Activated naive CD4-positive, alpha-beta T cell treated with anti-CD3 and anti-CD28 coated beads, Interleukin-2, amount 10 ng/mL, durations not matched to agents 7 days and 5 days (primary cell): ENCODE data around the gene BBOF1.

Source experiments
- CTCF ChIA-PET: fragments of 350-600 bp; sonication (Branson Sonifier 250); formaldehyde crosslinking; loops from one replicate; lab custom pipeline; 2021; ENCODE audit warnings: antibody characterized with exemption; lab: Charles Lee
- DNase-seq: peaks from one replicate; pipeline ENCODE4 v3.0.0-alpha.2; 2020
- H3K27ac Mint-ChIP-seq: one replicate; pipeline ENCODE4 v1.8.0; 2021; ENCODE audit warnings: mild to moderate bottlenecking, moderate library complexity, mixed read lengths
- H3K27me3 Mint-ChIP-seq: one replicate; pipeline ENCODE4 v1.8.0; 2021; ENCODE audit warnings: mild to moderate bottlenecking, mixed read lengths
- H3K36me3 Mint-ChIP-seq: one replicate; pipeline ENCODE4 v1.8.0; 2021; ENCODE audit warnings: mixed read lengths
- H3K4me1 Mint-ChIP-seq: one replicate; pipeline ENCODE4 v1.8.0; 2021; ENCODE audit warnings: mixed read lengths
- H3K4me3 Mint-ChIP-seq: one replicate; pipeline ENCODE4 v1.8.0; 2021; ENCODE audit warnings: mild to moderate bottlenecking, moderate library complexity, mixed read lengths
- H3K9me3 Mint-ChIP-seq: one replicate; pipeline ENCODE4 v1.8.0; 2021; ENCODE audit warnings: mixed read lengths

Gene BBOF1

DNA sequence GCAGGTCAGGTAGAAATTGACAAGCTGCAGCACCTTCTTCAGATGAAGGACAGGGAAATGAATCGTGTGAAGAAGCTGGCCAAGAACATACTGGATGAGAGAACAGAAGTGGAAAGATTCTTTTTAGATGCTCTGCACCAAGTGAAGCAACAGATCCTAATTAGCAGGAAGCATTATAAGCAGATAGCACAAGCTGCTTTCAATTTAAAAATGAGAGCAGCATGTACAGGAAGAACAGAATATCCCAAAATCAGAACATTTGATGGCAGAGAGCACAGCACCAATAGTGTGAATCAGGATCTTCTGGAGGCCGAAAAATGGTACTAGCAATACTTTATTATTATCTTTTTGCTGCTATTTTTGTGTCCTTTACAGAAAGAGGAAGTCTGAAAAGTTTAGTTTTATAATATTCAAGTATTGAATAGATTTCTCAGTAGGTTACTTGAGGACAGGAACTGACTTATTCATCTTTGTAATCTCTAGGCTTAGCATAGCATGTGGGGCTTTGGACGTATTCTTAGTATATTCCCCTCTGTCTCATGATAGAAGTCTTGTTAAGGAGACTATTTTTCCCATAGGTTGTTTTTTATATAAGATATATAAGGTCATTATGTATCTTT lies 30.8 kb downstream of the BBOF1 start:
- no peaks in the 10 kb centered on the region for H3K27me3 Mint-ChIP-seq
- DNase-seq, result no peak
- H3K36me3 Mint-ChIP-seq, result no peaks in the 10 kb centered on the region
- no peak overlapping the region for H3K27ac Mint-ChIP-seq
- CTCF ChIA-PET, result no interaction called here
- H3K4me3 Mint-ChIP-seq, result no peak overlapping the region
- no peaks in the 10 kb centered on the region for H3K9me3 Mint-ChIP-seq
- H3K4me1 Mint-ChIP-seq, result no peaks in the 10 kb centered on the region

DNA sequence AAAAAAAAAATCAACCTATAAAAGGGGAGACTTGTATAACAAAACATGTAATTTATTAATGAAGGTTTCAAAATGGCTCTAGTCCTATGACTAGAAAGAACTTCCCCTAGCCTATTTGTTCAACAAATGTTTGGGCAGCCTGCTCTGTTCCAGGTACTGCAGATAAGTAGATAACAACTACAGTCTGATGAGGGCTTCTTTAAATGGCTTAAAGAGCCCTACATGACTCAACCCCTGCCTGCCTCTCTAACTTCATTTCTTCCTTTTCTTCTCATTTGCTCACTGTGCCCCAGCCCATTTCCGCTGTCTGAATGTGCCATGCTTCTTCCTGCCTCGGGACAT lies 43.6 kb downstream of the BBOF1 start:
- Mint-ChIP-seq H3K4me1 (no peaks in the 10 kb centered on the region), H3K9me3 (no peaks in the 10 kb centered on the region), H3K36me3 (peaks cover 12% of the 10 kb centered on the region), H3K27me3 (no peaks in the 10 kb centered on the region), H3K4me3 (no peak overlapping the region), H3K27ac (no peak overlapping the region)
- no peak for DNase-seq
- CTCF ChIA-PET, result no interaction called here

- no peak for DNase-seq
- Mint-ChIP-seq H3K4me1 (no peaks in the 10 kb centered on the region), H3K4me3 (no peak overlapping the region), H3K36me3 (peaks cover 11% of the 10 kb centered on the region), H3K27ac (no peak overlapping the region), H3K27me3 (no peaks in the 10 kb centered on the region), H3K9me3 (no peaks in the 10 kb centered on the region)
- CTCF ChIA-PET, result no interaction called here
These were observed 45.3 kb downstream of the BBOF1 start for GRCh38 chr14:74064426-74064825.

- Mint-ChIP-seq H3K4me3 (no peak overlapping the region), H3K4me1 (no peaks in the 10 kb centered on the region), H3K9me3 (no peaks in the 10 kb centered on the region), H3K27ac (no peak overlapping the region), H3K27me3 (no peaks in the 10 kb centered on the region), H3K36me3 (peaks cover 11% of the 10 kb centered on the region)
- no peak for DNase-seq
- CTCF ChIA-PET, result no interaction called here
These were observed 45.7 kb downstream of the BBOF1 start for GRCh38 chr14:74064883-74065282.

DNA sequence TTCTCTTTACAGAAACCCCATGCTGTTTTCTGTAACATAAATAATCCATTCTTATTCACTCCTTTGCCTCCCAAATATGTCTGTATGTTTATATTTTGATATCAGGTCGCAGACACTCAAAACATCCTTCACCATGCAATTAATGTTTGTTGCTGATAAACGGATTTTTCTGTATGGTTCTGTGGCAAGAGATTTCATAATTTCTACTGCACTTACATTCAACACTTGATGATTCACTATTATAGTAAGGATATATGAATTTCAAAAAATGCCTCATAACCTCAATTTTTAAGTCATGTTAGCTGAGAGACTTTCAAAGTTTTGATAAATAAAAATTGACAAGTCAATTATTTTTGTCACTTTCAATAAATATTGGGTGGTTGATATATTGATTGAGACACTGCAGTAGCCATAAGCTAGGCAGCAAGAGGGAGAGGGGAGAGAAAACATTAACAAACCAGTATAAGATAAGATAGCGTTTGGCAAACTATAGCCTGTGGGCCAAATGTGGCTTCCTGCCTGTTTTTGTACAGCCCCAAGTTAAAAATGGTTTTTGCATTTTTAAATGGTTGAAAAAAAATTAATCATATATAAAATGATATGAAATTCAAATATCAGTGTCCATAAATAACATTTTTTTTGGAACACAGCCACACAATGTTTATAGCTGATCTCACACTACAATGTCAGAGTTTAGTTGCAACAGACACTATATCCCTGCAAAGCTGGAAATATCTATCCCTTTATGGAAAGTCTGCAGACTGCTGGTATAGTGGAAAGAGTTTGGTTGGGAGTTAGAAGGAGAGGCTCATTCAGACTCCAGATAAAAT lies 46.8 kb downstream of the BBOF1 start:
- H3K9me3 Mint-ChIP-seq, result no peaks in the 10 kb centered on the region
- H3K27me3 Mint-ChIP-seq, result no peaks in the 10 kb centered on the region
- DNase-seq, result no peak
- CTCF ChIA-PET, result no interaction called here
- no peak overlapping the region for H3K4me3 Mint-ChIP-seq
- no peaks in the 10 kb centered on the region for H3K4me1 Mint-ChIP-seq
- no peak overlapping the region for H3K27ac Mint-ChIP-seq
- peaks cover 13% of the 10 kb centered on the region for H3K36me3 Mint-ChIP-seq

DNA sequence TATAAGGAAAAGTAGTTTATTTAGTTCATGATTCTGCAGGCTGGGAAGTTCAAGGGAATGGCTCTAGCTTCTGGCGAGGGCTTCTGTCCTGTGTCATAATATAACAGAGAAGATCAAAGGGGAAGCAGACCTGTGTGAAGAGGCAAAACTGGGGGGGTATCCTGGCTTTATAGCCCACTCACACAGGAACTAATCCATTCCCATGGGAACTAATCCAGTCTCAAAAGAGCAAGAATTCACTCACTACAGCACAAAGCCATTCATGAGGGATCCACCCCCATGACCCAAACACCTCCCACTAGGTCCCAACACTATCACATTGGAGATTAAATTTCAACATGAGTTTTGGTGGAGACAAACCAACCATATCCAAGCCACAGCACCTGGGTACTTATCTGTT lies 58.3 kb downstream of the BBOF1 start:
- Mint-ChIP-seq H3K27me3 (no peaks in the 10 kb centered on the region), H3K27ac (no peak overlapping the region), H3K9me3 (no peaks in the 10 kb centered on the region), H3K36me3 (no peaks in the 10 kb centered on the region), H3K4me1 (peaks cover 2% of the 10 kb centered on the region), H3K4me3 (no peak overlapping the region)
- CTCF ChIA-PET, result no interaction called here
- no peak for DNase-seq

GRCh38 chr14:74080820-74081460 lies 61.8 kb downstream of the BBOF1 start:
- CTCF ChIA-PET, result interaction anchor here (1.3 kb wide), 1 partner anchor 172 kb away, joined by 3 read pairs; no protein-coding TSS in a partner anchor
- no peak overlapping the region for H3K4me3 Mint-ChIP-seq
- peaks cover 31% of the 10 kb centered on the region for H3K4me1 Mint-ChIP-seq
- no peaks in the 10 kb centered on the region for H3K36me3 Mint-ChIP-seq
- no peak for DNase-seq
- no peak overlapping the region for H3K27ac Mint-ChIP-seq
- no peaks in the 10 kb centered on the region for H3K27me3 Mint-ChIP-seq
- H3K9me3 Mint-ChIP-seq, result no peaks in the 10 kb centered on the region

DNA sequence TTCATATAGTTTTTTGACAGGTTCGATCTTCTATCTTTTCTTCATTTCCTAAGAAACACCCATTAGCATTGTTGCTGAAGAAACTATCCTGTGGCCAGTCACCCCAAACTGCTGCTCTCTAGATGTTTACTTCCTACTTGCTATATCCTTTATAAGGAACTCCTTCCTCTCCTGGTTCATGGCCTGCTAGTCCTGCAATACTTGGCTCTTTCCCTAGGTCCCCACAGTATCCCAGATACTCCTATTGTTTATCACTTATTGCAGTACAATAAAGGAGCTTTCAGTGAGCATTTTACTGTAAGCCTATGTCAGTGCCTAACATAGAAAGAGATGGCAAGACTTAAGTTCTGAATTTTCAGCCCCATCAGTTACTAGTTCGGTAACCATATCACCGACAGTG lies 62.3 kb downstream of the BBOF1 start:
- Mint-ChIP-seq H3K4me3 (no peak overlapping the region), H3K27ac (no peak overlapping the region), H3K36me3 (no peaks in the 10 kb centered on the region), H3K4me1 (peaks cover 36% of the 10 kb centered on the region), H3K9me3 (no peaks in the 10 kb centered on the region), H3K27me3 (no peaks in the 10 kb centered on the region)
- no peak for DNase-seq
- CTCF ChIA-PET, result interaction anchor here (1.3 kb wide), 1 partner anchor 172 kb away, joined by 3 read pairs; no protein-coding TSS in a partner anchor

DNA sequence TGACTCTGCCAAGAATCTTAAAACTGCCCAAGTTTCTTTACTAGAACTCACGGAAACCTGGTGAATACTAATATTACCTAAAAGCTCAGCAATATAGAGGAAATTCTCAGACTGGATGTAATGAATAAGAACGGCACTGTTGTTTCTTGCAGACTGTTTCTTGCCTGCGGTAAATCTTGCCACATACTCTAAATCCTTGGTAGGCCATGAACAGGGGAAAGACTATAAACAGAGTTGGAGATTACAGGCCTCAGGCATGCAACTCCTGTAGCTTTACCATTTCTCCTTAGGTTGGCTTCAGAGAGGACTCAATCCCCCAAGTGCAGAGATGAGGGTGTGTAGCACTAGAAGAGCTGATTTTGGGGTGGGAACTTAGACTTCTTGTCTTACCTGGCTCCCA lies 64.0 kb downstream of the BBOF1 start:
- Mint-ChIP-seq H3K36me3 (peaks cover 2% of the 10 kb centered on the region), H3K27me3 (no peaks in the 10 kb centered on the region), H3K9me3 (no peaks in the 10 kb centered on the region), H3K4me3 (peak overlapping the region; percentile 99), H3K27ac (peak overlapping the region; percentile 97), H3K4me1 (peaks cover 42% of the 10 kb centered on the region)
- CTCF ChIA-PET, result interaction anchor here (0.7 to 1.5 kb wide), 2 partner anchors 12 to 16 kb away, joined by 3 to 5 read pairs; no protein-coding TSS in a partner anchor
- DNase-seq, result no peak

GRCh38 chr14:74083784-74084276 lies 64.7 kb downstream of the BBOF1 start:
- Mint-ChIP-seq H3K36me3 (peaks cover 4% of the 10 kb centered on the region), H3K4me1 (peaks cover 46% of the 10 kb centered on the region)
- CTCF ChIA-PET, result interaction anchor here (0.7 to 1.5 kb wide), 2 partner anchors 12 to 16 kb away, joined by 3 to 5 read pairs; no protein-coding TSS in a partner anchor

DNA sequence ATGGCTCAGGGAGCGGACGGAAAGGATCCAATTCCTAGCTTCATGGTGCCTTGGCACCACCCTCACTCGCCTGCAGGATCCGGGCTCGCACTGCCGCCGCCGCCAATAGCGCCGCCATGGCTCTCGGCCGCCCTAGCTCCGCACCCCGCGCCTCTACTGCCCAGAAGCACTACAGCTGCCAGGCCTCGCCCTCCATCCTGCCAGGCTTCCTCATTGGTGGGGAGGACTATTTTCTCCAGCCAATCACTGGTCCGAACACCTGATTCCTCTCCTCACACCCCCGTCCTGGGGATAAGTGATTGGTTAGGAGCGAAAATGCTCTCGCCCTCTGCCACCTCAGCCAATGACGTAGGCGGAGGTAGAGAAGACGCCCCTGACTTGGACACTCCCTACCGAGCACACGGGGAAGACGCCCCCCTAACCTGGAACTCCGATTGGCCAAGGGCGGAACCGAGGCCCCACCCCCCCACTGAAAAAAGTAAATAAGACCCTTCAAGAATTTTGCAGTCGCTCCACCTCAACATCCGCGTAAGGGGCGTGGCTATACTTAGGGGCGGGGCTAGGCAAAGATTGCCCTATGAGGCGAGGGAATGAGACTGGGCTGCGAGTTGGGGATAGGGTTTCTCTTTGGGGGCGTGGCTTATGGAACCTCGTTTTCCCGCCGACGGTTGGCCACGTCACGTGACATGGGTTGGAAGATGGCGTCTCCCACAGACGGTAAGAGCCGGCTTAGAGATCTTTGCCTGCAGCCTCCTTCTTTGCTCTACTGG lies 65.3 kb downstream of the BBOF1 start, which contains the start of the genes ALDH6A1 and LIN52:
TSS of gene ALDH6A1 (minus strand) at position 177 of the 770 bp plus-strand sequence. CDS start at position 118, 59 bp downstream.
TSS of gene LIN52 (plus strand) at position 680 of the 770 bp plus-strand sequence. CDS start at position 699, 19 bp downstream.
- peak within 1 kb of the TSS; percentile 97 for H3K27ac Mint-ChIP-seq
- H3K9me3 Mint-ChIP-seq, result peaks cover 2% of the 10 kb centered on the region
- peak within 1 kb of the TSS; percentile 99 for H3K4me3 Mint-ChIP-seq
- CTCF ChIA-PET, result interaction anchor here (1.5 kb wide), 1 partner anchor 11 kb away, joined by 5 read pairs; no protein-coding TSS in a partner anchor
- H3K4me1 Mint-ChIP-seq, result peaks cover 50% of the 10 kb centered on the region
- peaks cover 7% of the 10 kb centered on the region for H3K36me3 Mint-ChIP-seq
- no peaks in the 10 kb centered on the region for H3K27me3 Mint-ChIP-seq
- DNase-seq, result peak; percentile 100

More at GRCh38 chr14:74083784-74084276, 64.7 kb downstream of the BBOF1 start:
- no peaks in the 10 kb centered on the region for H3K9me3 Mint-ChIP-seq
- peak overlapping the region; percentile 99 for H3K4me3 Mint-ChIP-seq
- peak overlapping the region; percentile 97 for H3K27ac Mint-ChIP-seq
- no peaks in the 10 kb centered on the region for H3K27me3 Mint-ChIP-seq
- DNase-seq, result no peak

- CTCF ChIA-PET, result no interaction called here
- H3K4me3 Mint-ChIP-seq, result peak overlapping the region; percentile 99
- peak overlapping the region; percentile 97 for H3K27ac Mint-ChIP-seq
- no peaks in the 10 kb centered on the region for H3K27me3 Mint-ChIP-seq
- peaks cover 7% of the 10 kb centered on the region for H3K36me3 Mint-ChIP-seq
- H3K9me3 Mint-ChIP-seq, result peaks cover 2% of the 10 kb centered on the region
- DNase-seq, result peak; percentile 24
- H3K4me1 Mint-ChIP-seq, result peaks cover 50% of the 10 kb centered on the region
These were observed 66.0 kb downstream of the BBOF1 start for GRCh38 chr14:74085047-74085637.

DNA sequence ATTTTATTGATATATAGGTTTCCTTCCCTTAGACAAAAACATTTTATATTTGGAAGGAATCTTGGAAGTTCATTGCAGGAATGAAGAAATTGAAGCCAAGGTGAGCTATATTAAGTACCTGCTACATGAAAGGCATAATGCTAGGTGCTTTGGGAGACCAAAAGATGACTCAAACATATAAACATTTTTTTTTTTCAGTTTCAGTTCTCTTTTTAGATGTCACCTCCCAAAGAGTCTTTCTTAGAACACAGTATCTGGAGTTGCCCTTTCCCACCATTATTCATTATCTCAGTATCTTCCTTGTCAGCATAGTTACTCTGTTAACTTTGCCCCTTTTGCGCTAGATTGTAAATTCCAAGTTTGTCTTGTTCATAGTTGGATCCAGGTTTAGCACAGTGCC lies 66.7 kb downstream of the BBOF1 start:
- H3K27me3 Mint-ChIP-seq, result no peaks in the 10 kb centered on the region
- H3K27ac Mint-ChIP-seq, result peak overlapping the region; percentile 97
- CTCF ChIA-PET, result no interaction called here
- no peak for DNase-seq
- peaks cover 2% of the 10 kb centered on the region for H3K9me3 Mint-ChIP-seq
- H3K36me3 Mint-ChIP-seq, result peaks cover 10% of the 10 kb centered on the region
- H3K4me3 Mint-ChIP-seq, result peak overlapping the region; percentile 99
- H3K4me1 Mint-ChIP-seq, result peaks cover 50% of the 10 kb centered on the region
